HCT116 (cell line): Measurements from ENCODE around the gene HPX.
"Not testable (repeated sequence)": the region's sequence is repeated elsewhere in the genome, so short reads cannot be mapped to it uniquely, and the experiment has no call there.

Experiments
- CTCF ChIP-seq, 3 experiments: fragments of 200-600 bp in 1 of 3; sonication (generic) in 1 of 3; IDR thresholded peaks in 2 of 3; conservative IDR thresholded peaks in 1 of 3; 2 replicates each; pipeline ENCODE4 v1.5.1; 2012 to 2017; ENCODE audit warnings: low read depth in 2 of 3, low read length in 2 of 3, antibody characterized with exemption in 1 of 3, borderline replicate concordance in 1 of 3, control low read depth in 1 of 3, mild to moderate bottlenecking in 1 of 3, mixed read lengths in 1 of 3, mixed run types in 1 of 3, moderate library complexity in 1 of 3; ENCODE audit not compliant: insufficient read depth in 1 of 3
- EZH2phosphoT487 ChIP-seq: fragments of 200-600 bp; IDR thresholded peaks from 2 replicates; pipeline ENCODE4 v1.6.1; 2018; ENCODE audit warnings: antibody characterized with exemption, borderline replicate concordance
- FOSL1 ChIP-seq: IDR thresholded peaks from 2 replicates; pipeline ENCODE4 v1.6.1; 2012; ENCODE audit warnings: low read depth
- JUND ChIP-seq: IDR thresholded peaks from 2 replicates; pipeline ENCODE4 v1.6.1; 2012
- MAX ChIP-seq: IDR thresholded peaks from 2 replicates; pipeline ENCODE4 v1.6.1; 2012
- POLR2A ChIP-seq: IDR thresholded peaks from 2 replicates; pipeline ENCODE4 v1.7.0; 2011; ENCODE audit warnings: borderline replicate concordance; ENCODE audit not compliant: insufficient read depth, insufficient read length; ENCODE audit errors: extremely low read depth
- RAD21 ChIP-seq: IDR thresholded peaks from 2 replicates; pipeline ENCODE4 v1.6.1; 2012; ENCODE audit warnings: low read depth, mild to moderate bottlenecking
- REST ChIP-seq: IDR thresholded peaks from 2 replicates; pipeline ENCODE4 v1.6.1; 2012; ENCODE audit warnings: low read depth
- SIN3A ChIP-seq: IDR thresholded peaks from 2 replicates; pipeline ENCODE4 v1.6.1; 2012; ENCODE audit warnings: low read depth
- SP1 ChIP-seq: IDR thresholded peaks from 2 replicates; pipeline ENCODE4 v1.6.1; 2012; ENCODE audit warnings: low read depth
- TF ChIP-seq, protein P1 (sequence below): IDR thresholded peaks from 2 replicates; pipeline ENCODE4 v1.6.1; 2012

DNA sequence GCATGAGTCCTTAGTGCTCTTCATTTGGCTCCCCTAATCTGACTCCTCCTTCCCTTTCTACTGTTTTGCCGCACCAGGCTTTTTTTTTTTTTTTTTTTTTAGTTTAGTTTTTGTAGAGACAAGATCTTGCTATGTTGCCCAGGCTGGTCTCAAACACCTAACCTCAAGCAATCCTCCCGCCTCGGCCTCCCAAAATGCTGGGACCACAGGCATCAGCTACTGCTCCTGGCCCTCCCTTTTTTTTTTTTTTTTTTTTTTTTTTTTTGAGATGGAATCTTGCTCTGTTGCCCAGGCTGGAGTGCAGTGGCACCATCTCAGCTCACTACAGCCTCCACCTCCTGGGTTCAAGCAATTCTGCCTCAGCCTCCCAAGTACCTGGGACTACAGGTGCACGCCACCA lies 48.5 kb downstream of the HPX start:
- TF ChIP-seq, protein P1, sequence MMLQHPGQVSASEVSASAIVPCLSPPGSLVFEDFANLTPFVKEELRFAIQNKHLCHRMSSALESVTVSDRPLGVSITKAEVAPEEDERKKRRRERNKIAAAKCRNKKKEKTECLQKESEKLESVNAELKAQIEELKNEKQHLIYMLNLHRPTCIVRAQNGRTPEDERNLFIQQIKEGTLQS, result not testable (repeated sequence)
- not testable (repeated sequence) for TF ChIP-seq POLR2A; FOSL1; CTCF (IDR thresholded peaks at IDR 0.05 in 2 of 3, conservative IDR thresholded peaks at IDR 0.05 in 1 of 3; ENCODE audit: borderline replicate concordance in 1 of 3, insufficient read depth in 1 of 3, low read depth in 2 of 3, low read length in 2 of 3); REST; JUND; EZH2phosphoT487; MAX; SP1; RAD21; SIN3A
